Omental fat pad (tissue), 4 donors: ENCODE results near the gene ARRDC2. TPM values are rescaled to one million over a fixed set of nuclear protein-coding genes. Genes with fewer than 3 reads are reported as not detected.
A peak's percentile ranks its signal among the peaks of the same experiment; 100 is the strongest.
"Not testable (repeated sequence)": the region's sequence is repeated elsewhere in the genome, so short reads cannot be mapped to it uniquely, and the experiment has no call there.

ENCODE experiments used
- ATAC-seq: fragments of 150-250 bp; one replicate; pipeline ENCODE4 v1.9.1; 2016; ENCODE audit warnings: mild to moderate bottlenecking, moderate library complexity; ENCODE audit not compliant: low FRiP score
- DNase-seq: peaks from one replicate; pipeline ENCODE4 v3.0.0-alpha.2; 2019; ENCODE audit warnings: low spot score
- total RNA-seq, 4 donors: library from RNA; depleted of rRNA; stranded (reverse); fragments of >200 nt; gene quantifications; one replicate each; pipeline ENCODE4 v1.1.0, GENCODE V29; 2016
- TF ChIP-seq, protein P1 (sequence below), 3 donors: fragments of 450-650 bp; IDR thresholded peaks; one replicate each; pipeline ENCODE4 v1.5.1; 2016 to 2017; ENCODE audit warnings: antibody characterized with exemption in 3 of 3, mild to moderate bottlenecking in 3 of 3, moderate library complexity in 2 of 3

ARRDC2 gene
- total RNA-seq, 4 donors from 2014 or later, result 16.0 to 117 (median 30.3) TPM

DNA sequence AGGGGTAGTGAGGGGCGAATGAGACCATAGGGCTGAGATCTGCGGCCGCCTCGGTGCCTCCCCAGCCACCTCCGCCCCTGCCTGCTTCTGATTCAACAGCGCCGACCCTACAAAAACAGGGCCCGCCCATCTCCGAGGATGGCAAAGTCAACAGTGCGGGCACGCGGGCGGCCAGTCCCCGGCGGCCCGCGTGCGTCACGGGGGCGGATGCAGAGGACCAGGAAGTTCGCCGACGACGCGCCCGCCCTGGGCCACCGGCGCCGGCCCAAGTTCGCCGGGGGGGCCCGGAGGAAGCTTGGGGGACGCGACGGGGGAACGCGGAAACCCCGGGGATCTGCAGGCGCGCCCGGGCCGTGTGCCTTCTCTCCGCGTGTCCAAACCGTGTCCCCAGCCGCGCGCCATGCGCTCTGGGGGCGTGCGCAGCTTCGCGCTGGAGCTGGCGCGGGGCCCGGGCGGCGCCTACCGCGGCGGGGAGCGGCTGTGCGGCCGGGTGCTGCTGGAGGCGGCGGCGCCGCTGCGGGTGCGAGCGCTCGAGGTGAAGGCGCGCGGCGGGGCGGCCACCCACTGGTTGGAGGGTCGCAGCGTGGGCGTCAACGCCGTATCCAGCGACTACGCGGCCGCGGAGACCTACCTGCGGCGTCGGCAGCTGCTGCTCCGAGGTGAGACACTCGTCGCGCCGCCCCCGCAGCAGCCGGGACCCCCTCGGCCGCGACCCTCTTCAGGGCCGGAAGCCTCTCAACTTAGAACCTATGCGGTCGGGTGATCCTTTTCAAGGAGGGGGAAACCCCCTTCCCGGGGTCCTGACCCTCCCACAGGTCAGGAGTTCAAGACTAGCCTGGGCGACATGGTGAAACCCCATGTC is 6.8 kb upstream of the ARRDC2 start:
- TF ChIP-seq, protein P1, sequence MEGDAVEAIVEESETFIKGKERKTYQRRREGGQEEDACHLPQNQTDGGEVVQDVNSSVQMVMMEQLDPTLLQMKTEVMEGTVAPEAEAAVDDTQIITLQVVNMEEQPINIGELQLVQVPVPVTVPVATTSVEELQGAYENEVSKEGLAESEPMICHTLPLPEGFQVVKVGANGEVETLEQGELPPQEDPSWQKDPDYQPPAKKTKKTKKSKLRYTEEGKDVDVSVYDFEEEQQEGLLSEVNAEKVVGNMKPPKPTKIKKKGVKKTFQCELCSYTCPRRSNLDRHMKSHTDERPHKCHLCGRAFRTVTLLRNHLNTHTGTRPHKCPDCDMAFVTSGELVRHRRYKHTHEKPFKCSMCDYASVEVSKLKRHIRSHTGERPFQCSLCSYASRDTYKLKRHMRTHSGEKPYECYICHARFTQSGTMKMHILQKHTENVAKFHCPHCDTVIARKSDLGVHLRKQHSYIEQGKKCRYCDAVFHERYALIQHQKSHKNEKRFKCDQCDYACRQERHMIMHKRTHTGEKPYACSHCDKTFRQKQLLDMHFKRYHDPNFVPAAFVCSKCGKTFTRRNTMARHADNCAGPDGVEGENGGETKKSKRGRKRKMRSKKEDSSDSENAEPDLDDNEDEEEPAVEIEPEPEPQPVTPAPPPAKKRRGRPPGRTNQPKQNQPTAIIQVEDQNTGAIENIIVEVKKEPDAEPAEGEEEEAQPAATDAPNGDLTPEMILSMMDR (IDR thresholded peaks at IDR 0.05), result no peak
- ATAC-seq (peak; percentile 79), DNase-seq (peak; percentile 73)

- TF ChIP-seq, protein P1 (IDR thresholded peaks at IDR 0.05), result no peak
- ATAC-seq (peak; percentile 33), DNase-seq (no peak)
Measured at GRCh38 chr19:18001777-18002345, 6.1 kb upstream of the ARRDC2 start.

GRCh38 chr19:18002347-18002850 is 5.6 kb upstream of the ARRDC2 start:
- TF ChIP-seq, protein P1 (IDR thresholded peaks at IDR 0.05), result no peak
- DNase-seq, result no peak
- ATAC-seq, result no peak

- DNase-seq, ATAC-seq: not testable (repeated sequence)
Measured at GRCh38 chr19:18005750-18006149, 2.2 kb upstream of the ARRDC2 start.

- ATAC-seq, result peak; percentile 69
Measured at GRCh38 chr19:18007044-18007916, 690 bp upstream of the ARRDC2 start.

DNA sequence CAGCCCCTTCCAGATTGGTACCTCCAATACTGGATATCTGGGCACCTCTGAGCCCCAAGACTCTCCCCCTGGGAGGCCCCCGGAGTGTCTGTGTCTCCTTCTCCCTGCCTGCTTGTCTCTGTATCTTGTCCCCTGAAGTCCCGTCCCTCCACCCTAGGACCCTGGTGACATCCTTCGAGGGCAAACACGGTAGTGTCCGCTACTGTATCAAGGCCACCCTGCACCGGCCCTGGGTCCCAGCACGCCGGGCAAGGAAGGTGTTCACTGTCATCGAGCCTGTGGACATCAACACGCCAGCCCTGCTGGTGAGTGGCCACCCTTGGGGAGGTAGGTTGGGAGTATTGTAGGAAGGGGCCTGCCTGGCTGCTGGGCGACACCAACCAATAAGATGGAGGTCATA is 844 bp downstream of the ARRDC2 start:
- ATAC-seq, result no peak
- TF ChIP-seq, protein P1 (IDR thresholded peaks at IDR 0.05), result no peak

More at GRCh38 chr19:18007044-18007916, 690 bp upstream of the ARRDC2 start:
- TF ChIP-seq, protein P1 (IDR thresholded peaks at IDR 0.05), result peak in 2 of 3 donors; percentile 82 to 90
- DNase-seq, result peak; percentile 55

More for the DNA sequence above, 844 bp downstream of the ARRDC2 start:
- no peak for DNase-seq
